ENCODE results near the gene BRINP1. TPM values are rescaled to one million over a fixed set of nuclear protein-coding genes. Genes with fewer than 3 reads are reported as not detected.

BRINP1 gene
- total and polyA plus RNA-seq, 8 donors: 0.05 to 1.1 (median 0.06) TPM; not detected in 5

- no peaks in the 10 kb centered on the region for H3K4me1 ChIP-seq
- 82 to 89% (median 86%) methylated on average over 3 of the region's 3 CpGs for WGBS, 5 donors
- intact Hi-C loops (cut with DNase I; ENCODE audit: low total_unique reads): no loop called here
- H3K4me3 ChIP-seq: no peak overlapping the region
- no peak overlapping the region for H3K27ac ChIP-seq
- H3K36me3 ChIP-seq: no peaks in the 10 kb centered on the region
- no peaks in the 10 kb centered on the region for H3K9me3 ChIP-seq
- no peaks in the 10 kb centered on the region for H3K27me3 ChIP-seq
- TF ChIP-seq CTCF (IDR thresholded peaks at IDR 0.05) (no peak), POLR2AphosphoS5 (IDR thresholded peaks at IDR 0.05) (no peak), EP300 (IDR thresholded peaks at IDR 0.05) (no peak), POLR2A (IDR thresholded peaks at IDR 0.05) (no peak)
- DNase-seq: no peak
These were observed 105.1 kb downstream of the BRINP1 start for GRCh38 chr9:119264165-119264564.

- intact Hi-C loops (cut with DNase I; ENCODE audit: low total_unique reads): no loop called here
- no peak for DNase-seq
- Histone ChIP-seq H3K27me3 (no peaks in the 10 kb centered on the region), H3K4me1 (no peaks in the 10 kb centered on the region), H3K27ac (no peak overlapping the region), H3K36me3 (no peaks in the 10 kb centered on the region), H3K9me3 (no peaks in the 10 kb centered on the region), H3K4me3 (no peak overlapping the region)
- no peak for TF ChIP-seq CTCF (IDR thresholded peaks at IDR 0.05)
- TF ChIP-seq POLR2A (IDR thresholded peaks at IDR 0.05): no peak
- no peak for TF ChIP-seq POLR2AphosphoS5 (IDR thresholded peaks at IDR 0.05)
- TF ChIP-seq EP300 (IDR thresholded peaks at IDR 0.05): no peak
- WGBS, 5 donors: 33 to 56% (median 48%) methylated on average over 4 of the region's 4 CpGs
These were observed 111.6 kb downstream of the BRINP1 start for GRCh38 chr9:119257592-119257991.

- intact Hi-C loops (cut with DNase I; ENCODE audit: low total_unique reads): no loop called here
- H3K36me3 ChIP-seq: no peaks in the 10 kb centered on the region
- WGBS, 5 donors: 58 to 67% (median 64%) methylated on average over 3 of the region's 3 CpGs
- no peak for TF ChIP-seq CTCF (IDR thresholded peaks at IDR 0.05)
- TF ChIP-seq POLR2A (IDR thresholded peaks at IDR 0.05): no peak
- no peak for TF ChIP-seq EP300 (IDR thresholded peaks at IDR 0.05)
- no peak for TF ChIP-seq POLR2AphosphoS5 (IDR thresholded peaks at IDR 0.05)
- H3K9me3 ChIP-seq: no peaks in the 10 kb centered on the region
- H3K4me3 ChIP-seq: no peak overlapping the region
- no peaks in the 10 kb centered on the region for H3K27me3 ChIP-seq
- H3K27ac ChIP-seq: no peak overlapping the region
- H3K4me1 ChIP-seq: no peaks in the 10 kb centered on the region
- DNase-seq: no peak
These were observed 114.1 kb downstream of the BRINP1 start for GRCh38 chr9:119255116-119255515.

- DNase-seq: no peak
- WGBS, 5 donors: 83 to 91% (median 86%) methylated on average over 5 of the region's 5 CpGs
- intact Hi-C loops (cut with DNase I; ENCODE audit: low total_unique reads): no loop called here
These were observed 116.5 kb downstream of the BRINP1 start for GRCh38 chr9:119252671-119253299.

More at GRCh38 chr9:119252671-119253299, 116.5 kb downstream of the BRINP1 start:
- H3K36me3 ChIP-seq: no peaks in the 10 kb centered on the region
- H3K27me3 ChIP-seq: no peaks in the 10 kb centered on the region
- no peak overlapping the region for H3K27ac ChIP-seq
- H3K4me3 ChIP-seq: no peak overlapping the region
- no peaks in the 10 kb centered on the region for H3K4me1 ChIP-seq
- no peak for TF ChIP-seq CTCF (IDR thresholded peaks at IDR 0.05)
- no peak for TF ChIP-seq POLR2A (IDR thresholded peaks at IDR 0.05)
- TF ChIP-seq EP300 (IDR thresholded peaks at IDR 0.05): no peak
- TF ChIP-seq POLR2AphosphoS5 (IDR thresholded peaks at IDR 0.05): no peak
- H3K9me3 ChIP-seq: no peaks in the 10 kb centered on the region

Data from stomach (tissue), 9 donors.